ENCODE results near the gene QRFPR.

- TF ChIP-seq CTCF (conservative IDR thresholded peaks at IDR 0.05 in 1 of 2, IDR thresholded peaks at IDR 0.05 in 1 of 2; ENCODE audit: extremely low read depth in 1 of 2, insufficient read depth in 1 of 2, low read depth in 1 of 2, low read length in 2 of 2) (no peak), EZH2 (IDR thresholded peaks at IDR 0.05; ENCODE audit: borderline replicate concordance, low read length) (no peak)
Measured at GRCh38 chr4:121390335-121390734, 9.5 kb upstream of the QRFPR start.
